NCI-H748 (cell line): ENCODE results near the gene TBXA2R.
A peak's percentile ranks its signal among the peaks of the same experiment; 100 is the strongest.
"Not testable (repeated sequence)": the region's sequence is repeated elsewhere in the genome, so short reads cannot be mapped to it uniquely, and the experiment has no call there.

Experiments
- DNase-seq: peaks from one replicate; lab custom pipeline; 2025; ENCODE audit not compliant: unreplicated experiment; lab: John Stamatoyannopoulos, UW

The TBXA2R gene

GRCh38 chr19:3606690-3607289 is at the start of gene TBXA2R:
TBXA2R (minus strand) TSS chr19:3606875; CDS start chr19:3600634, 6,241 bp downstream.
- DNase-seq, result peak; percentile 32

- no peak for DNase-seq
Observed at GRCh38 chr19:3656073-3656746, 49.5 kb upstream of the TBXA2R start.

DNA sequence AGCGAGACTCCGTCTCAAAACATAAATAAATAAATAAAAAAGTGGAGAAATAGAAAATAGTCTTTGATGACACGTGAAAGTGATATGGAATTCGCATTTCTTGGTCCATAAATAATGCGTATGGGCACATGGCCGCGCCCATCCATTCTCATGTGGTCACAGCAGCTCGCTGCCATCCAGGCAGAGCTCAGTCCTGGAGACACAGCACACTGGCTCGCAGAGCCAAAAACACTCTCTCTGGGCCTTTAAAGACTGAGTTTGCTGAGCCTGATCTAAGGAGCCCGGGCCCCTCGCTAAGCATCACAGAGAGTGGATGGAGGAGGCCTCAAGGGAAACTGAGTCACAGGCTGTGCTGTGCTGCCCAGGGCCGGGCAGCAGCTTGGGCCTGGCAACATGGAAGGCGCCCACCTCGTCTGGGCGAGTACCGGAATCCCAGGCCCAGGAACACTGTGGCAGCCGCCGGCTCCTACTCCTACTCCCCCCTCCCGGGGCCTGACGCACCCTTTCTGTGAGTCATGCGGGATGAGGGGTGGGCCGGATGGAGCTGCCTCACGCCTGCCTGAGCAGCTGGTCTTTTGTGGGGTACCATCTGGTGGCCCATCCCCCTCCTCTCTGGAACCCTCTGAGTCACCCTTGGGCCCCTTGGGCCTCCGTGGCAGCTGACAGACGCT is 48.9 kb upstream of the TBXA2R start:
- DNase-seq, result no peak

DNA sequence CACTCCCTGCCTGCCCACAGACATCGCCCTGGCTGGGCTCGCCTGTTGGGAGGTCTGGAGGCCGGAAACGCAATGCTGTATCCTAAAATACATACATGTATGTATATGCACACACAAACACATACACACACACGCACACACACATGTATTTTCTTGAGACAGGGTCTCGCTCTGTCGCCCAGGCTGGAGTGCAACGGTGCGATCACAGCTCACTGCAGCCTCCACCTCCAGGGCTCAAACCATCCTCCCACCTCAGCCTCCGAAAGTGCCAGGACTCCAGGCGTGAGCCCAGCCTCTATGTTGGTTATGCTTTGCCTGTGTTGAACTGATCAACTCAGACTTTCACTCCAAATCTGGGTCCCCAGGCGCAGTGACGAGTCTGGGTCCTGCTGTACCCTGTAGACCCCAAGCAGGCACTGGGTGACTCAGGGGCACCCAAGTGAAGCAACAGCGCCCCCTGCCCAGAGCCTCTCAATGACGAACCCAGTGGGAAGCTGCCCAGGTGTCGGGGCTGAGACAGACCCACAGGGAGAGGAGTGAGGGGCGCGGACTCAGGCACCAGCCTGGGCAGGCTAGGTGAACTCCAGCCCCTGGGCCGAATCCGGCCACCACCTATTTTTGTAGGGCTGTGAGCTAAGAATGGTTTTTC is 47.3 kb upstream of the TBXA2R start:
- no peak for DNase-seq

GRCh38 chr19:3653081-3653795 is 46.6 kb upstream of the TBXA2R start:
- DNase-seq, result no peak

GRCh38 chr19:3652422-3652821 is 45.7 kb upstream of the TBXA2R start:
- DNase-seq, result no peak

- DNase-seq, result no peak
Observed at GRCh38 chr19:3651684-3652083, 45.0 kb upstream of the TBXA2R start.

DNA sequence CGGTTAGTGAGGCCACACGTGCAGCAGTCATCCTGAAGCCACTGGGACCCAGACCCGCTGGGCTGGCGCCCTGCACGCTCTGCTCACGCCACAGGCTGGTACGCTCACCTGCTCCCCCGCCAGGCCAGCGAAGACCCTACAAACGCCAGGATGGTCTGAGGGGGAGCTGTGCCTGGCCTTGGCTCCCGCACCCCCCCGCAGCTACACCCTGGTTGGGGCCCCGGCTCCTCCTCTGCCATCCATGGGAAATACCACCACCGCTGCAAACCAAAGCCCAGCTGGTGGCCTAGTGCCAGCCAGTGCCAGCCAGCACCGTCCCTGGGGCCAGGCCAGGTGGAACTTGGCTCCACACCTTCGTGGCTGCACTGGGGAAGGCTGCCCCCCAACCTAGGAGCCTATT is 43.2 kb upstream of the TBXA2R start:
- no peak for DNase-seq

DNA sequence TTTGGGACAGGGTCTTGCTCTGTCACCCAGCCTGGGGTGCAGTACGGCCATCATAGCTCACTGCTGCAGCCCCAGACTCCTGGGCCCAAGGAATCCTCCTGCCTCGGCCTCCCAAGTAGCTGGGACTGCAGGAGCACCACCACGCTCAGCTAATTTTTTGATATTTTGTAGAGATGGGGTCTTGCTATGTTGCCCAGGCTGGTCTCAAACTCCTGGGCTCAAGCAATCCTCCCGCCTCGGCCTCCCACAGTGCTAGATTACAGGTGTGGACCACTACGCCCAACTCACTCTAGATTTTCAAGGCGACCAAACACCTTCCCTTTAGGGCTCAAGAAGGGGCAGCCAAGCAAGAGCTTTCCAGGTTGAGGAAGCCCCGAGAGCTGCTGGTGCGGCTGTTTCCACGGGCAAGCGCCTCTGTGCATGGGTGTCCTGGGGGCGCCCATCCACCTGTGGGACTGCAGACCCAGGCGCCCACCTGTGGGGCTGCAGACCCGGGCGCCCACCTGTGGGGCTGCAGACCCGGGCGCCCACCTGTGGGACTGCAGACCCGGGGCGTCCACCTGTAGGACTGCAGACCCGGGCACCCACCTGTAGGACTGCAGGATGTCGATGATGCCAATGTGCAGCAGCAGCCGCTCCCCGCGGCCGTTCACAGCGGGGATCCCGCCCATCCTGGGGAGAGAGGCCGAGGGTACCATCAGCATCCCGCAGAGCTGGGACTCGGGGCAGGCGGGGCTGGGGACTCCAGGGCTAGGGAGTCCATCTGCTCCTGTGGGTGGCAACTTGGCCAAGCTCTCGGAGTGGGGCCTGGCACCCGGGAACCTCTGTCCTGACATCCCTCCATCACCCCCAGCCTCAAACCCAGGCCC is 41.6 kb upstream of the TBXA2R start:
- no peak for DNase-seq

DNA sequence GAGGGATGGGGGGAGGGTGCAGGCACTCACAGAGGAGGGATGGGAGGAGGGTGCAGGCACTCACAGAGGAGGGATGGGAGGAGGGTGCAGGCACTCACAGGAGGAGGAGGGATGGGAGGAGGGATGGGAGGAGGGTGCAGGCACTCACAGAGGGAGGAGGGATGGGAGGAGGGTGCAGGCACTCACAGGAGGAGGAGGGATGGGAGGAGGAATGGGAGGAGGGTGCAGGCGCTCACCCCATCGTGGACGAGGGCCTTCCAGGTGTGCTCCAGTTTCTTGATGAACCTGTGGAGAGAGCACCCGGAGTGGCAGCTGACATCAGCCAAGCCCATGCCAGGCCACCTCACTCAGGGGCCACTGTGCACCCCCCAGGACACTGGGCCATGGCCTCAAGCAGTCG is 40.4 kb upstream of the TBXA2R start:
- DNase-seq, result not testable (repeated sequence)

- no peak for DNase-seq
Observed at GRCh38 chr19:3646336-3647092, 39.8 kb upstream of the TBXA2R start.

DNA sequence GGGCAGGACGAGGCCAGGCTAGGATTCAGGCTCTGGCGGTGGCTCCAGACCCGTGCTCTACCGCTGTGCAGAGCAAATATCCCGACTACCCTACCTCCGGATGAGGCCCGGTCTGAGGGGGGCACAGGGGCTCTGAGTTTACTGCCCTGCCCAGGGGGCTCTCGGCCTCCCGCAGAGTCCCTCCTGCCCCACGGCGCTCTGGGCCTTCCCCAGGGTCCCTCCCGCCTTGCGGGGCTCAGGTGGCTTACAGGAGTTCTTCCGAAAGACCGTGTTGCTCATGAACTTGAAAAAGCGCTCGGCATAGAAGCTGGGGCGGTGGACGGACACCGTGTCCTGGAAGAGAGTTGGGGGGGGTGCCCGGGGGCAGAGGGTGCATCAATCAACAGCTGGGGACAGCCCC is 39.1 kb upstream of the TBXA2R start:
- no peak for DNase-seq

DNA sequence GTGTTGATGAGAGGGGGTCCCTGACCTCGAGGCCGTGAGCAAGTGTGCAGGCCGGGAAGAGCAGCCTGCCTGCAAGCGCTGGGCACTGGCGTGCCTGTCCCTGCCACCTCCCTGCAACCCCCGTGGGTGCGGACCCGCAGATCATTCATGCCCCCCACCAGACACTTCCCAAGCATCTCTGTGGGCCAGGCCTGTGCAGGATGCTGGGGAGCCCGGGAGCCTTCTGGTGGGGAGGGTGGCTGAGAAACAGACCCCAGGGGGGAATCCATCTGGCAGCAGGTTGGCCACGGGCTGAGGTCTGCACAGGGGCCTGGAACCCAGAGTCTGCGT is 38.4 kb upstream of the TBXA2R start:
- DNase-seq, result no peak

- DNase-seq, result no peak
Observed at GRCh38 chr19:3644351-3645066, 37.8 kb upstream of the TBXA2R start.

DNA sequence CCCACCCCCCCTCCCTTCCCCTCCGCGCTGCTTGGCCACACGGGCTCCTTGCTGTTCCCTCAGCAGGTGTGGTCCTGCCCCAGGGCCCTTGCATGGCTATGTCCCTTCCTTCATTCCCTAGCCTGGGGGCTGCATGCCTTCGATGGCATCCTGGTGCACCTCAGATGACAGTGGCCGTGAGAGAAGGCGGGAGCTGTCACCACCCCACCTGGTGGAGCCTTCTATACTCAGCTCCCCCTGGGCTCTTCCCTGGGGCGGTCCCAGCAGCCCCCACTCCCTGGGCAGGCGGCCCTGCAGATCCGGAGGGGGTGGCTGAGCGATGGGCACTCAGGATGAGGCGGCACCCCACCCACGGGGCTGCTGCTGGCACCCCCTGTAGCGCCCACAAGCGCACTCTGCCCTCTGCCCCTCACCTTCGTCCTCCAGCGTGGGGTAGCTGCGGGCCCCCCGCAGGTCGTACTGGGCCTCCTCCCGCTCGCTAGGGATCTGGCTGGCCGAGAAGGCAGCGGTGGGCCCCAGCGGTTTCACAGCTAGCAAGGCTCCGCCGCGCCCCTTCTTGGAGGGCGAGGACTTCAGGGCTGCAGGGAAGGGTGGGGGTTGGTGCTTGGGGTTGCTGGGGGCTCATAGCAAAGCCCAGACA is 37.1 kb upstream of the TBXA2R start:
- DNase-seq, result no peak

DNA sequence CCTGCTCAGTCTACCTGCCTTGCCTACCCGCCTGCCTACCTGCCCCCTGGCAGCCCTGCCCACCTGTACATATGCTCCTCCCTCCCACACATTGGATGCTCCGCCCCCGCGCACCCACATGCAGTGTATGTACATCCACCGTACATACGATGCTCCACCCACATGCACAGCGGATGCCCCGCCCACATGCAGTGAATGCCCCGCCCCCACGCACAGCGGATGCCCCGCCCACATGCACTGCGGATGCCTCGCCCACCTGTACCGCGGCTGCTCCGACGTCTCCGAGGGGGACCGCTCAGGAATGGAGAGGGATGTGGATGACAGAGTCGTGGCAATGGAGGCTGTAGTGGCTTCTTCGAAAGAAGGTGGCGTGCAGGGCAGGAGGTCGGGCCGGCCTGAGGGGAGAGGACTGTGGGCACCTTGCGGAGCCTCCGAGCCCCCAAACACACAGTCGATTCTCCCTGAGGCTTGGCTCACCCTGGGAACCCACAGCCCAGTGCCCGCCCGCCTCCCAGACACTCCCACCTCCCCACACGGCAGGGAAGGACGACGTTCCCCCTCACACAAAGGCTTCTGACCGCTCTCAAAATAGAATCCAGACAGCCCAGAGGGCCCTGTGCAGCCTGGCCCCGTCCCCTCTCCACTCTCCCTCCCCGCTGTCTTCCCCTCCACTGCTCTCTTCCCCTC is 36.5 kb upstream of the TBXA2R start:
- DNase-seq, result peak; percentile 37

DNA sequence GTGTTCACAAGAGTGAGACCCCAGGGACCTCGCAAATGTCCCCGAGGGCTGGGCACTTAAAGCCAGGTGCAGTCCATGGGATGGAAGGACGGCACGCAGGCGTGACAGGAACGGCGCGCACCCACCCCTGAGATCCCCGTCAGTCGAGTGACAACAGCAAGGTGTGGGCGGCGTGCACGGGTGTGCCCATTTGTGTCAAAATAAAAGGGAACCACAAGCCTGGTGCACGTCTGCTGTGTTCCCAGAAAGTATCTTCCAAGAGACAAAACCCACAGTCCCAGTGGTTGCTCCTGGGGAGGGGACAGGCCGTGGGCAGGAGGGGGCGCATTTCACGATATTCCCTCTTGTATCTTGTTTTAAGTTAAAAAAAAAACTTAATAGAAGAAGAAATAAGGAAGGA is 35.6 kb upstream of the TBXA2R start:
- no peak for DNase-seq
